GM12891 (cell line): ENCODE results near the gene PRMT3.

Experiments
- PAX5 ChIP-seq: IDR thresholded peaks from 2 replicates; pipeline ENCODE4 v1.6.1; 2011; ENCODE audit warnings: low read length, moderate library complexity, mild to moderate bottlenecking; ENCODE audit not compliant: insufficient read depth, severe bottlenecking
- POLR2A ChIP-seq: IDR thresholded peaks from 2 replicates; pipeline ENCODE4 v1.6.1; 2011; ENCODE audit warnings: low read depth, low read length, control low read depth
- POLR2AphosphoS5 ChIP-seq: IDR thresholded peaks from 2 replicates; pipeline ENCODE4 v1.6.1; 2011; ENCODE audit warnings: low read depth, low read length, control low read depth
- SPI1 ChIP-seq: IDR thresholded peaks from 2 replicates; pipeline ENCODE4 v1.6.1; 2011; ENCODE audit warnings: low read depth, low read length, control low read depth
- TAF1 ChIP-seq: IDR thresholded peaks from 2 replicates; pipeline ENCODE4 v1.6.1; 2011; ENCODE audit warnings: low read depth, low read length, control low read depth

GRCh38 chr11:20451568-20451967 is 64.1 kb downstream of the PRMT3 start:
- no peak for TF ChIP-seq POLR2AphosphoS5
- no peak for TF ChIP-seq POLR2A
- TF ChIP-seq TAF1 = no peak
- TF ChIP-seq SPI1 = no peak
- TF ChIP-seq PAX5 = no peak
